Activated T-cell treated with anti-CD3 and anti-CD28 coated beads for 24 hours (primary cell): Measurements from ENCODE around the gene TOX3.

ENCODE experiments used
- DNase-seq: peaks from one replicate; pipeline ENCODE4 v3.0.0-alpha.2; 2020; ENCODE audit warnings: low read depth

TOX3 gene

GRCh38 chr16:52563767-52564611, 17.0 kb upstream of the TOX3 start:
- DNase-seq, result no peak

- DNase-seq, result no peak
Observed at GRCh38 chr16:52562770-52563169, 15.8 kb upstream of the TOX3 start.

GRCh38 chr16:52561910-52562741, 15.2 kb upstream of the TOX3 start:
- DNase-seq, result no peak

DNA sequence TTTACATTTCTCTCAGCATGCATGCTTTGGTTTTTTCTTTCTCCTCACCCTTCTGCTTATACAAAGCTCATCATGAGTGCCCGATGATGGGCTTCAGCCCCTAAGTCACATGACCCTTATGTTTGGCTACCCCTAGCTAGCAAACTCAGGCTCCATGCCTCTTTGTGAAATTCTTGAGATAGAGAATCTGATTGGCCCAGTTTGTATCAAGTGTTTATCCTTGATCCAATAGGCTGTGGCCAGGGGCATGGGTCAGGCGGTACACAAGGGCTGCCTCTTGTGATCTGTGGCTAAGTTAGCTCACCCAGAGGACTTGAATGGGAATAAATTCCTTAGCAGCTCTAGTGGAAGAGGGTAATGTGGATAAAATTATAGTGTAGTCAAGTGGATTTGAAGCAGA, 11.5 kb upstream of the TOX3 start:
- DNase-seq, result no peak

DNA sequence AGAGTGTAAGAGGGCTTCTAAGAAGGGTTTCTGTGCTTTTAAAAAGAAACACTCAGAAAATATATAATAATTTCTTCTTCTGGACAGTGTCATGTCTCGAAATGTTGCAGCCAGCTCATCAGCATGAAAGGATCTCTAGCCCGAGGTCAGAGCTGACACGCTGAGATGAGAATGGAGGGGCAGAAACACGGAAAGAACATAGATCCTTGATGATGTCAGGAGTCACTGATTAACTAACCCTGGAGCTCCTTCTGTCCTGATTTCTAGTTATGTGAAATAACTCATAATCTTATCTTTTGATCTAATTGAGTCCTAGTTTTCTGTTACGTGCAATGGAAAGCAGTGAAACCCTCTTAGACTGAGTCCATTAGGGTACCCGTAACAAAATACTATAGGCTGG, 10.3 kb upstream of the TOX3 start:
- DNase-seq, result no peak

DNA sequence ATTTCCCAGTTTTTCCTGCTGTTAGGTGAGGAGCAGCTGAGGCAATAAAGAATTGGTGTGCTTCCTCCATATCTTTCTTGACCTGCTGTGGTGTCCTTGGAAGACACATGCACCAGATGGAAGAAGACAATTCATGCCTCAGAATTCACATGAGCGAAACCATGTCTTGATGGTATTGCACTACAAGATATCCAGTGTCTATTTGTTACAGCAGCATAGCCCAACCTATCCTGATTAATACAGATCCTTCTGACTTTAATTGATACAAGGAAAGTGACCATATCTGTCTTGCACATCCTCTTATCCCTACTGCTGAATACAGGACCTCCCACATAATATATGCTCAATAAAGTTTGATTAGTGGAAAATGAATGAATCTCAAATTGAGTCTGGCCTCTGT, 9.1 kb upstream of the TOX3 start:
- no peak for DNase-seq

DNA sequence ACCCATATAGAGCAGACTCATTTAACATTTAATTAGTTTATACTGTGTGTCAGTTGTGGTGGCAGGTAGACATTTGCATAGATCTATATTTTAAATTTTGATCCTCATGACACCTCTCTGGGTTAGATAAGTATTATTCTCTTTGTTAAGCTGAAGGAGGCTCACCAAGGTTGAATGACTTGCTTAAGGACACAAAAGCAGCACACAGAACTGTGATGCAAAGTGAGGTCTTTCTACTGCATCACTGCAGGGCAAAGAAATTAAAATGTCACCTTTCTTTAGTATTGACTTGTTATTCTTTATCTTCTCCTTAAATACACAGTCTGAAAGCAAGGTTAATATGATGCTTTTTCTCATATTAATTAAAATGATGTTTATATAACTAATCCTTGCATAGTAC, 8.6 kb upstream of the TOX3 start:
- DNase-seq, result no peak

DNA sequence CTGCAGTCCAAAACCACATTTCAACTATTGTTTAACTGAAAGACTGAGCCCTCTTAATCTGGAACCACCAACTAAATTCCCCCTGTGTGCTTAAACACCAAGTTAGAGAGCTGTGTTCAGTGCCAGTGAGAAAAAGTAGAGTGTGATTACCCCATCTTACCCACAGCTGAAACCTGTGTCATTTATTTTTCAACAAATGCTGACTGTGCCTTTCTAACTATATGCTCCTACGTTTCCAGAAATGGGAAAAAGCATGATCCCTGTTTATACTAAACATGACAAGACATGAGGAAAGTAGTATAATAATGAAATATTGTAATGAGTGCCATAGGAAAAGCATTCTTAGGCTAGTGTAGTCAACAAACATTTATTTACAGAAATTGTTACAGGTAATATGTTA, 7.4 kb upstream of the TOX3 start:
- no peak for DNase-seq

GRCh38 chr16:52553322-52553721, 6.4 kb upstream of the TOX3 start:
- DNase-seq, result no peak

- no peak for DNase-seq
Observed at GRCh38 chr16:52552643-52553042, 5.7 kb upstream of the TOX3 start.

- DNase-seq, result no peak
Observed at GRCh38 chr16:52549011-52549692, 2.2 kb upstream of the TOX3 start.

GRCh38 chr16:52548261-52549010, 1.5 kb upstream of the TOX3 start:
- no peak for DNase-seq

DNA sequence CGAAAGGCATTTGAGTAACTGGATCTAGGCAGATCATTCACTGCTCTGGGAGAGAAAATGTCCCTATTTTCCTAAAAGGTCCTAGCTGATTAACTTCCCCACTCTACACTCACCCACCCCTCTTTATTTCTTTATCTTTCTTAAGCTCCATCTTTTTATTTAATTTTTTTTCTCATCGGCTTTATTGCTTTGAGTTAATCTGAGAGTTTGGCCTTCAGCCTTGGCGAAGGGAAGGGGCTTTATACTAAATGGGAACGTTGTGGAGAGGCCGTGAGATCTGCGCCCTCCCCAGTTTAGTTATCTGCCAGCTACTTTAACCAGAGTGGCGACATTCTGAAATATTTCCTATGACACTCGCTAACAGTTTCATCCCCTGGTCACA, 882 bp upstream of the TOX3 start:
- no peak for DNase-seq

DNA sequence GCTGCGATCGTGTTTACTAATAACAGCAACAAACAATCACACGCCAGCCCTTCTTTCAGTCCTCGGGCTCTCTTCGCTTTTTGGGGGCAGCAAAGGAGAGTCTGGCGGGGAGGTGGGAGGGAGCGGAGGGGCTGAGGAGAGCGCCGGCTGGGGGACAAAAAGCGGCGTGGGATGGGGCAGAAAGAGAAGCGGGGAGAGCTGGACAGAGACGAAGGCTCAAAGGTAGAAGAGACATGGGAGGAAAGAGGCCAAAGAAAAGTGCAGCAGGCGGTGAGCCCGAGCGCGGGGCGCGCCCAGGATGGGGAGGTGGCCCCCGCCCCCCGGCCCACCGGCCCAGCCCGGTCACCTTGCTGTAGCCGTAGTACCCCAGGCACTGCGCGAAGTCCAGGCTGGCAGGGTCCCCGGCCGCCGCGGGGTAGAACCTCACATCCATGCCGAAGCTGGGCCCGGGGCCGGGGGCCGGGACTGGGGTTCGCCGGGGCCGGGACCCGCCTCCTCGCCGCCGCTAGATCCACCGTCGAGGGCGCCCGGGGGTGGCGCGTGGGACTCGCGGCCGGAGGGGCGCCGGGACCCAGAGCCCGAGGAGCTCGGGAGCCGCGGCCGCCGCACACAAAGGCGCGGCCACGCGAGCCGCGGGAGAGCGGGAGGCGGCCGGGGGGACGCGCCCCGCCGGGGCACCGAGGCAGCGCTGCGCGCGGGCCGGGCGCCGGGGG, 496 bp downstream of the TOX3 start:
- DNase-seq, result no peak

DNA sequence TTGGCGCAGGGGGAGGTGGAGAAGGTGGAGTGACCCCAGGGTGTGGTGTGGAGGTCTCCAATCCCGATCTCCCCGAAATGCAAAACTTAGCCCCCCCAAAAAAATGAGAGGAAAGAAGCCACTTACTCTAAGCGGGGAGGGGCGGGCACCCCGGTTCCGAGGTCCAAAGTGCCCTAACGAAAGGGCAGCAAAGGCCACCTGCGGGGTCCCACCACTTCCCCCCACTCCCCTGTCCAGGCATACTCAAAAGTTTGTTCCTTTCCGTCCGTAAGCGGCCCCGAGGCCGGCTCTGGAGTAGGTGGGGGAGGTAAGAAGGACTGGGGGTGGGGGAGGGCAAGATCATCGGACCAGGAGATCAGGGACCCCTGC, 1.1 kb downstream of the TOX3 start:
- no peak for DNase-seq

DNA sequence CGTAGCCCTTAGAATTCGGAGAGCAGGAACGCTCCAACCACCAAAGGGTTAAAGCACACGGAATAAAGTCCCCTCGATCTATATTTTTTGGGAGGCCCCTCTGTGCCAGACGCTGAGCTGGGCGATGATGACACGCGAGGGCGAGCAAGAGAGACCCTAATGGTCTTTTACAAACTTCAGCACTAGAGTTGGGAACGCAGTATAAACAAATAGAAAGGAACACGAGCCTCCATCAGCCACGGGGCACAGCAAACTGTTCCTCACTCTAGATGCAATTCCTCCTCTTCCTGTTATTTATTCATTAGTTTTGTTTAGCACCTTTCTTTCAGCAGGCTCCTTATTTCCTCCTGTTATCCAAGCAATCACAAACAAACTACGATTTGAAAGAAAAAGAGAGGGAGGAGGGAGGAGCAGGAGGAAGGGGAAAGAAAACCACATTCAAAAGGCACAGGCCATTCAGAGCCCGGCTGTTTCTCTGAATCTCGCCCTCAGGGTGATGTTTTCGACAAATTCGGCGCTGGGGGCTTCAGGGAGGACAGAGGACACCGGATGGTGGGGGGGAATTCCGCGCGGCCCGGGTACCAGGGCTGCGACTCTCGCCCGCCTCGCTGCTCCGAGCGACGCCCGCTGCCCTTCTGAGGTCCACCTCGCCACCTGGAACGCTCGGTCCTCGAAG, 1.6 kb downstream of the TOX3 start:
- no peak for DNase-seq

- no peak for DNase-seq
Observed at GRCh38 chr16:52544703-52545102, 2.2 kb downstream of the TOX3 start.

DNA sequence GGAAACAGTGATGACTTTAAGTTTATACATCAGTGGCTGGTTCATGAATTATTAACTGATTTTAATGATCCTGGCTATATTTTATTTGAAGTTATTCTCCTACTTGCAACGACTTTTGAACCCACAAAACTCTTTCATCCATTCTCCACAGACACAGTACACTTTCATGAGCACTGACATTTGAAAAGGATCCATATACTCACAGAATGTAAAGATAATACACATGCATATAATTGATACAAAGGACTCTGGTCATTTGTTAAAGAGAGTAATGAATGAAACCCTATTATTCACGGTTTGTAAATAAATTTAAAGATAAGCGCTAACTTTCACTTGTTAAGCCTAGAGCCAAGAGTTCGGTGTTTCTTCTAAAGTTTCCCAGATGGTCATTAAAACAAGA, 3.3 kb downstream of the TOX3 start:
- DNase-seq, result no peak

DNA sequence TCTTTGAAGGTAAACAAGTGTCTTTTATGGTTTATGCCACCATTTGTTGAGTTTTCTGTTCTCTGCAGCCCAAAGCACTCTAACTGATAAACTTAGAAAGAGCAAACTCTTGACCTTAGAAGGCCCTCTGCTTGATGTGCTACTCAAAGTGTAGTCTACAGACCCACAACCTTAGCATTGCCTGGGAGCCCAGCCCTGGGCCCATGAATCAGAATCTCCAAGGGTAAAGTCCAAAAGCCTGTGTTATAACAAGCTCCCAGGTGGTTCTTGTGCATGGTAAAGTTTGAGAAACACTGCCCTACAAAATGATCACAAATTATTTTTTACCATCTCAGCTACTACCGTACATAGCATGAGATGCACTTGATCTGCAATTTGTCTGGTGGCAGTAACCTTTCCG, 6.0 kb downstream of the TOX3 start:
- DNase-seq, result no peak

GRCh38 chr16:52539191-52539590, 7.8 kb downstream of the TOX3 start:
- no peak for DNase-seq

DNA sequence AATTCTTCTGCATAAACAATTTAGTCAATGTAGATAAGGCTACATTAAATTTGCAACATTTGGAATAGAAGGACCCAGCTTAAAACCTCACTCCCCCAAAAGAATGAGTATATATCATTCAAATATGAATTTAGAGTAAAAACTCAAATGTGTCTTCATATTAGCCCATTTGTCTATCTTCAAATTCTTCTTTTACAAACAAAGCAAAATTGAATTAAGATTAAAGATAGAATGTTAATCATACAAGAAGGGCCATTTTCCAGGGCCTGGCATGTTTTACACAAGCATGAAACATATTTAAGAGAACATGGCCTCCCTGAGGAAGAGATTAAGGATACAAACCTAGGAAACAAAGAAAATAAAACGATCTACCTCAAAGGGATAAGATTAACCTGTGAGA, 8.4 kb downstream of the TOX3 start:
- DNase-seq, result no peak
